PC-3 (cell line): ENCODE data around the gene ESYT2.

Source experiments
- CTCF ChIP-seq: fragments of 300-600 bp; sonication (generic); conservative IDR thresholded peaks from 2 replicates; pipeline ENCODE4 v1.5.1; 2017; ENCODE audit warnings: antibody characterized with exemption, low read depth, mild to moderate bottlenecking, low read length
- EZH2 ChIP-seq: fragments of 300-600 bp; sonication (generic); IDR thresholded peaks from one replicate; pipeline ENCODE4 v1.6.1; 2017; ENCODE audit warnings: antibody characterized with exemption, mild to moderate bottlenecking, low read length; ENCODE audit not compliant: unreplicated experiment
- EZH2phosphoT487 ChIP-seq: fragments of 300-600 bp; sonication (generic); IDR thresholded peaks from 2 replicates; pipeline ENCODE4 v1.6.1; 2018; ENCODE audit warnings: mild to moderate bottlenecking, antibody characterized with exemption, low read length, borderline replicate concordance

- TF ChIP-seq CTCF (no peak), EZH2 (no peak), EZH2phosphoT487 (no peak)
Observed at GRCh38 chr7:158867214-158867984, 38.1 kb upstream of the ESYT2 start.
